Suppressor macrophage treated with lipopolysaccharide for 1 hour (primary cell): ENCODE results near the gene JPH3.
"Not testable (repeated sequence)": the region's sequence is repeated elsewhere in the genome, so short reads cannot be mapped to it uniquely, and the experiment has no call there.

Experiments used
- DNase-seq, 3 donors: peaks; one replicate each; pipeline ENCODE4 v3.0.0-alpha.2; 2020 to 2022

JPH3 gene

GRCh38 chr16:87698676-87699199, 96.4 kb downstream of the JPH3 start:
- no peak for DNase-seq

GRCh38 chr16:87700406-87701077, 98.2 kb downstream of the JPH3 start:
- DNase-seq = no peak

GRCh38 chr16:87701078-87701460, 98.8 kb downstream of the JPH3 start:
- DNase-seq = no peak

- DNase-seq = no peak
Measured at GRCh38 chr16:87701505-87701921, 99.2 kb downstream of the JPH3 start.

- peak; percentile 41 to 74 (median 52) for DNase-seq
Measured at GRCh38 chr16:87702325-87702811, 100.1 kb downstream of the JPH3 start.

GRCh38 chr16:87703071-87703470, 100.8 kb downstream of the JPH3 start:
- no peak for DNase-seq

- no peak for DNase-seq
Measured at GRCh38 chr16:87703835-87704375, 101.6 kb downstream of the JPH3 start.

GRCh38 chr16:87704754-87705353, 102.5 kb downstream of the JPH3 start:
- no peak for DNase-seq

GRCh38 chr16:87705771-87706277, 103.5 kb downstream of the JPH3 start:
- DNase-seq = no peak

- no peak for DNase-seq
Measured at GRCh38 chr16:87706278-87707000, 104.1 kb downstream of the JPH3 start.

GRCh38 chr16:87707097-87707496, 104.8 kb downstream of the JPH3 start:
- no peak for DNase-seq

- DNase-seq = no peak
Measured at GRCh38 chr16:87707714-87708580, 105.6 kb downstream of the JPH3 start.

GRCh38 chr16:87708881-87709638, 106.8 kb downstream of the JPH3 start:
- no peak for DNase-seq

GRCh38 chr16:87709677-87710076, 107.4 kb downstream of the JPH3 start:
- no peak for DNase-seq

- DNase-seq = no peak
Measured at GRCh38 chr16:87710887-87711286, 108.6 kb downstream of the JPH3 start.

GRCh38 chr16:87712184-87712762, 110.0 kb downstream of the JPH3 start:
- DNase-seq = no peak

GRCh38 chr16:87713451-87714229, 111.3 kb downstream of the JPH3 start:
- DNase-seq = peak; percentile 24 to 32 (median 25)

- no peak for DNase-seq
Measured at GRCh38 chr16:87715231-87715630, 112.9 kb downstream of the JPH3 start.

- DNase-seq = no peak
Measured at GRCh38 chr16:87715658-87716057, 113.3 kb downstream of the JPH3 start.

GRCh38 chr16:87718831-87719230, 116.5 kb downstream of the JPH3 start:
- DNase-seq = not testable (repeated sequence)
